LNCAP (cell line): ENCODE measurements around the gene SBNO1.

ENCODE experiments used
- CTCF ChIP-seq: fragments of 450-650 bp; IDR thresholded peaks from 2 replicates; pipeline ENCODE4 v1.5.1; 2017; ENCODE audit warnings: mild to moderate bottlenecking

SBNO1 gene

GRCh38 chr12:123286652-123287373 is 77.8 kb downstream of the SBNO1 start:
- TF ChIP-seq CTCF = no peak

GRCh38 chr12:123284669-123285068 is 80.0 kb downstream of the SBNO1 start:
- TF ChIP-seq CTCF = no peak

GRCh38 chr12:123283461-123283860 is 81.2 kb downstream of the SBNO1 start:
- TF ChIP-seq CTCF = no peak

GRCh38 chr12:123282111-123282510 is 82.5 kb downstream of the SBNO1 start:
- no peak for TF ChIP-seq CTCF

- no peak for TF ChIP-seq CTCF
Observed at GRCh38 chr12:123280971-123281370, 83.7 kb downstream of the SBNO1 start.

- TF ChIP-seq CTCF = no peak
Observed at GRCh38 chr12:123278101-123278627, 86.5 kb downstream of the SBNO1 start.

- TF ChIP-seq CTCF = no peak
Observed at GRCh38 chr12:123273166-123273565, 91.5 kb downstream of the SBNO1 start.
